Esophagus muscularis mucosa (tissue), 4 donors: ENCODE results near the gene PDK4. TPM values are rescaled to one million over a fixed set of nuclear protein-coding genes. Genes with fewer than 3 reads are reported as not detected.

ENCODE experiments used
- DNase-seq: peaks from one replicate; pipeline ENCODE4 v3.0.0-alpha.2; 2017; ENCODE audit errors: extremely low spot score
- H3K27ac ChIP-seq, 4 donors: fragments of 200-600 bp; sonication (generic); replicated peaks in 1 of 4; 1 replicate in 3 of 4; 2 replicates in 1 of 4; pipeline ENCODE4 v1.5.1; 2016 to 2019; ENCODE audit warnings: mild to moderate bottlenecking in 1 of 4
- H3K27me3 ChIP-seq, 4 donors: fragments of 200-600 bp; sonication (generic); one replicate each; pipeline versions ENCODE4 v1.5.1 to v1.6.0; 2016 to 2019
- H3K36me3 ChIP-seq, 4 donors: fragments of 200-600 bp; sonication (generic); one replicate each; pipeline ENCODE4 v1.5.1; 2016 to 2019
- H3K4me1 ChIP-seq, 4 donors: fragments of 200-600 bp; sonication (generic); one replicate each; pipeline ENCODE4 v1.5.1; 2016 to 2019
- H3K4me3 ChIP-seq, 4 donors: fragments of 200-600 bp; sonication (generic); 1 replicate in 2 of 4; 2 replicates in 2 of 4; pipeline ENCODE4 v1.5.1; 2016 to 2019; ENCODE audit warnings: mild to moderate bottlenecking in 4 of 4, moderate library complexity in 1 of 4
- H3K9me3 ChIP-seq, 4 donors: fragments of 200-600 bp; sonication (generic); 1 replicate in 3 of 4; 2 replicates in 1 of 4; pipeline ENCODE4 v1.5.1; 2016 to 2019
- CTCF ChIP-seq, 3 experiments: fragments of 200-600 bp in 2 of 3; fragments of 450-650 bp in 1 of 3; sonication (generic) in 2 of 3; IDR thresholded peaks; one replicate each; pipeline ENCODE4 v1.5.1; 2017 to 2019; ENCODE audit warnings: antibody characterized with exemption in 3 of 3, mild to moderate bottlenecking in 2 of 3, moderate library complexity in 1 of 3
- EP300 ChIP-seq: sonication (generic); formaldehyde crosslinking; IDR thresholded peaks from one replicate; pipeline ENCODE4 v1.6.1; 2017; ENCODE audit warnings: antibody characterized with exemption
- POLR2A ChIP-seq: fragments of 450-650 bp; IDR thresholded peaks from one replicate; pipeline ENCODE4 v1.6.1; 2017; ENCODE audit warnings: antibody characterized with exemption, moderate library complexity, mild to moderate bottlenecking, low read depth
- POLR2AphosphoS5 ChIP-seq, 2 donors: sonication (generic); formaldehyde crosslinking; IDR thresholded peaks; one replicate each; pipeline ENCODE4 v1.6.1; 2017; ENCODE audit warnings: antibody characterized with exemption in 2 of 2
- WGBS: methylation state at CpG from one replicate; pipeline ENCODE4 v1.1.5; 2018; 5-methylcytosine and 5-hydroxymethylcytosine counted together
- intact Hi-C: fragments of 100-400 bp; cut with DNase I; formaldehyde crosslinking; loops from one replicate; pipeline ENCODE4 v1.15.1; 2023
- total RNA-seq, 4 donors: library from RNA; depleted of rRNA; stranded (reverse); fragments of >200 nt; gene quantifications; one replicate each; pipeline versions ENCODE4 v1.1.0 to v1.2.1, GENCODE V29; 2016

The PDK4 gene
- total RNA-seq, 4 donors from 2014 or later: 165 to 1,138 (median 371) TPM

- intact Hi-C loops: no loop called here
- H3K4me1 ChIP-seq: peaks cover 32 to 58% (median 46%) of the 10 kb centered on the region in 4 donors
- no peak for TF ChIP-seq POLR2AphosphoS5 (IDR thresholded peaks at IDR 0.05)
- no peak for TF ChIP-seq EP300
- TF ChIP-seq CTCF (IDR thresholded peaks at IDR 0.05): no peak
- no peak for TF ChIP-seq POLR2A
These were observed 6.1 kb upstream of the PDK4 start for GRCh38 chr7:95602421-95602820.

GRCh38 chr7:95601316-95601715 lies 5.0 kb upstream of the PDK4 start:
- no peak for DNase-seq
- intact Hi-C loops: no loop called here
- TF ChIP-seq CTCF (IDR thresholded peaks at IDR 0.05): no peak
- no peak for TF ChIP-seq POLR2A
- no peak for TF ChIP-seq EP300
- no peak for TF ChIP-seq POLR2AphosphoS5 (IDR thresholded peaks at IDR 0.05)
- H3K4me3 ChIP-seq: no peak overlapping the region
- WGBS: 88% methylated on average over 4 of the region's 4 CpGs
- peak overlapping the region in 2 of 4 donors; percentile 5 to 37 for H3K27ac ChIP-seq
- H3K4me1 ChIP-seq: peaks cover 28 to 54% (median 40%) of the 10 kb centered on the region in 4 donors
- H3K9me3 ChIP-seq: no peaks in the 10 kb centered on the region
- no peaks in the 10 kb centered on the region for H3K36me3 ChIP-seq
- H3K27me3 ChIP-seq: no peaks in the 10 kb centered on the region

More at GRCh38 chr7:95602421-95602820, 6.1 kb upstream of the PDK4 start:
- H3K9me3 ChIP-seq: no peaks in the 10 kb centered on the region
- no peaks in the 10 kb centered on the region for H3K36me3 ChIP-seq
- H3K27ac ChIP-seq: peak overlapping the region in 3 of 4 donors; percentile 5 to 45 (median 37)
- H3K27me3 ChIP-seq: no peaks in the 10 kb centered on the region
- no peak for DNase-seq
- WGBS: 67% methylated on average over 4 of the region's 4 CpGs
- H3K4me3 ChIP-seq: no peak overlapping the region

- Histone ChIP-seq H3K27me3 (no peaks in the 10 kb centered on the region), H3K9me3 (no peaks in the 10 kb centered on the region), H3K27ac (peak overlapping the region; percentile 93 to 99 (median 96)), H3K36me3 (peaks cover 5 to 22% (median 6%) of the 10 kb centered on the region in 4 donors), H3K4me3 (no peak overlapping the region), H3K4me1 (peaks cover 24 to 39% (median 35%) of the 10 kb centered on the region in 4 donors)
- TF ChIP-seq POLR2A: no peak
- TF ChIP-seq POLR2AphosphoS5 (IDR thresholded peaks at IDR 0.05): no peak
- TF ChIP-seq EP300: no peak
- no peak for TF ChIP-seq CTCF (IDR thresholded peaks at IDR 0.05)
- no peak for DNase-seq
- intact Hi-C loops: loop anchor here (5.0 kb wide), 1 partner anchor 83 kb away; no protein-coding TSS in a partner anchor
These were observed 2.8 kb upstream of the PDK4 start for GRCh38 chr7:95599069-95599468.

GRCh38 chr7:95598511-95598910 lies 2.2 kb upstream of the PDK4 start:
- Histone ChIP-seq H3K27ac (peak overlapping the region; percentile 93 to 99 (median 96)), H3K27me3 (no peaks in the 10 kb centered on the region), H3K9me3 (no peaks in the 10 kb centered on the region), H3K4me1 (peaks cover 24 to 35% (median 34%) of the 10 kb centered on the region in 4 donors), H3K36me3 (peaks cover 9 to 28% (median 10%) of the 10 kb centered on the region in 4 donors), H3K4me3 (no peak overlapping the region)
- WGBS: 69% methylated on average over 1 of the region's 1 CpG
- DNase-seq: no peak
- intact Hi-C loops: loop anchor here (5.0 kb wide), 1 partner anchor 84 kb away; no protein-coding TSS in a partner anchor
- TF ChIP-seq EP300 (no peak), POLR2AphosphoS5 (IDR thresholded peaks at IDR 0.05) (no peak), POLR2A (no peak), CTCF (IDR thresholded peaks at IDR 0.05) (no peak)

- WGBS: 12% methylated on average over 7 of the region's 8 CpGs
- intact Hi-C loops: loop anchor here (2.0 to 5.0 kb wide), 2 partner anchors 49 to 87 kb away; no protein-coding TSS in a partner anchor
- H3K27ac ChIP-seq: peak overlapping the region; percentile 93 to 99 (median 96)
- TF ChIP-seq POLR2A (no peak), POLR2AphosphoS5 (IDR thresholded peaks at IDR 0.05) (no peak), CTCF (IDR thresholded peaks at IDR 0.05) (no peak), EP300 (no peak)
- H3K4me1 ChIP-seq: peaks cover 22 to 52% (median 38%) of the 10 kb centered on the region in 4 donors
- no peaks in the 10 kb centered on the region for H3K27me3 ChIP-seq
- H3K9me3 ChIP-seq: no peaks in the 10 kb centered on the region
- H3K36me3 ChIP-seq: peaks cover 31 to 55% (median 35%) of the 10 kb centered on the region in 4 donors
- DNase-seq: no peak
- H3K4me3 ChIP-seq: peak overlapping the region; percentile 80 to 97 (median 88)
These were observed 544 bp downstream of the PDK4 start for GRCh38 chr7:95595746-95596197.
